Naive B cell (primary cell): ENCODE results near the gene DAB2IP. TPM values are rescaled to one million over a fixed set of nuclear protein-coding genes. Genes with fewer than 3 reads are reported as not detected.
A peak's percentile ranks its signal among the peaks of the same experiment; 100 is the strongest.

ENCODE experiments used
- ATAC-seq, 2 donors: fragments of 150-1000 bp; cut with Tn5 transposase; 2 replicates each; pipeline ENCODE4 v1.10.0; 2021; ENCODE audit warnings: low read depth in 2 of 2, mild to moderate bottlenecking in 2 of 2, moderate library complexity in 2 of 2
- DNase-seq: peaks from one replicate; pipeline ENCODE4 v3.0.0; 2022
- H3K27ac Mint-ChIP-seq, 6 donors: one replicate each; pipeline ENCODE4 v1.8.0; 2020 to 2022; ENCODE audit warnings: mild to moderate bottlenecking in 6 of 6, mixed read lengths in 6 of 6, moderate library complexity in 5 of 6, inconsistent platforms in 2 of 6
- H3K27me3 Mint-ChIP-seq, 3 donors: one replicate each; pipeline ENCODE4 v1.8.0; 2021 to 2022; ENCODE audit warnings: mixed read lengths in 3 of 3, mild to moderate bottlenecking in 1 of 3
- H3K36me3 Mint-ChIP-seq, 2 donors: one replicate each; pipeline ENCODE4 v1.8.0; 2020 to 2022; ENCODE audit warnings: mixed read lengths in 2 of 2, inconsistent platforms in 1 of 2, mild to moderate bottlenecking in 1 of 2
- H3K4me1 Mint-ChIP-seq, 3 donors: one replicate each; pipeline ENCODE4 v1.8.0; 2020 to 2022; ENCODE audit warnings: mixed read lengths in 3 of 3, inconsistent platforms in 1 of 3, mild to moderate bottlenecking in 1 of 3, moderate library complexity in 1 of 3
- H3K4me3 Mint-ChIP-seq, 8 donors: one replicate each; pipeline ENCODE4 v1.8.0; 2020 to 2022; ENCODE audit warnings: mild to moderate bottlenecking in 8 of 8, mixed read lengths in 8 of 8, moderate library complexity in 8 of 8, inconsistent platforms in 2 of 8
- H3K9me3 Mint-ChIP-seq, 7 donors: one replicate each; pipeline ENCODE4 v1.8.0; 2020 to 2022; ENCODE audit warnings: mixed read lengths in 7 of 7, mild to moderate bottlenecking in 5 of 7, inconsistent platforms in 2 of 7, moderate library complexity in 1 of 7
- polyA plus RNA-seq, 6 donors: library from polyadenylated mRNA; unstranded; fragments of 300-500 nt; fragmentation: Illumina TruSeq; gene quantifications; one replicate each; pipeline ENCODE4 v1.2.3, GENCODE V29; 2021; ENCODE audit warnings: low read depth in 6 of 6

The DAB2IP gene
- polyA plus RNA-seq, 6 donors from 2014 or later: not detected

DNA sequence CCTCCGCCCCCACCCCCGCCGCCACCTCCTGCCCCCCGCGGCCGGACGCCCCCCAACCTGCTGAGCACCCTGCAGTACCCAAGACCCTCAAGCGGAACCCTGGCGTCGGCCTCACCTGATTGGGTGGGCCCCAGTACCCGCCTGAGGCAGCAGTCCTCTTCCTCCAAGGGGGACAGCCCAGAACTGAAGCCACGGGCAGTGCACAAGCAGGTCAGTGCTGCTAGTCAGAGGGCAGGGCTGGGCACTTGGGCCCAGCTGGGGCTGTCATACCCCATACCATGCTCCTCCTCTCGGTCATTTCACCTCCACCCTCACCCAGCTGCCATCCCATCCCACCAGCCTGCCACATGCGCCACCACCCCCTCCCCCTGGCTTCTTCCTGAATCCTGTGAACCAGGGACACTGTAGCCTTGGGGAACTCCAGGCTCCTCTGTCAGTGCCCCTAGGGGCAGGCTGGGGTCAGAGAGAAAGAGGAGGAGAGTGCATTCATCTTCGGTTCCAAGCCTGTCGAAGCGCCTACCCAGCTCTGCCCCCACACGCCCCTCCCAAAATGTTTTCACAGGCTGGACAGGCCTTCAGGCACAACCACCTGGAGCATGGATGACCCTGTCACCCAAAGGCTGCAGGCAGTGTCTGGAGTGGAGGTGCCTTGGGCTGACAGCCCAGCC is 122.0 kb downstream of the DAB2IP start:
- H3K27me3 Mint-ChIP-seq: peaks cover 0 to 6% (median 0%) of the 10 kb centered on the region in 3 donors
- no peak overlapping the region for H3K27ac Mint-ChIP-seq

DNA sequence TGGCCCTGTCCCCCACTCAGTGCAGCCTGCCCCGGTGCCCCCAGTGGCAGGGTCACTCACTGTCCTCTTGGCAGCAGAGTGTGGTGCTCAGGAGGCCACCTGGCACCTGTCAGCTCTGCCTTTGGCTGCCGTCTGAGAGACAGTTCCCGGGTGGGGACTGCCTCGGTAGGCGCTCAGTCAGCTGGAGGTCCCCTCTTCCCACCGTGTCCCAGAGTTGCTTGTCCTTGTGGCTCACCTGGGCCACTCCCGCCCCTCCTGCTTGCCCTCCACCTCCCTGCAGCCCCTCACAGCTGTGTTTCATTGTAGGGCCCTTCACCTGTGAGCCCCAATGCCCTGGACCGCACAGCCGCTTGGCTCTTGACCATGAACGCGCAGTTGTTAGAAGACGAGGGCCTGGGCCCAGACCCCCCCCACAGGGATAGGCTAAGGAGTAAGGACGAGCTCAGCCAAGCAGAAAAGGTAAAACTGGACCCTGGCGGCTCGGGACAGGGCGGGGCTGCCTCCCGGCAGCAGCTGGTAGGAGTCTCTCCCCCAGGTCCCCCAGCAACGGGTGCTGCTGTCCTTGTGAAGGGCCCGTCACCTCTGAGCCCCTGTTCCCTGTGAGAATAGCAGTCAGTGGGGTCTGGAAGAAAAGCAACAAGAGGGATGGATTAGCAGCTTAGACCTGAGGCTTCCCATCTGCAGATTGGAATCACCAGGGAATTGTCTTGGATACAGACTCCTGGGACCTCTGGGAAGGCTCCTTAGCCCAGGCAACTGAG is 122.7 kb downstream of the DAB2IP start:
- H3K36me3 Mint-ChIP-seq: peaks cover 0 to 11% of the 10 kb centered on the region in 2 donors
- no peak overlapping the region for H3K27ac Mint-ChIP-seq
- DNase-seq (no peak), ATAC-seq (no peak)
- H3K27me3 Mint-ChIP-seq: peaks cover 0 to 6% (median 0%) of the 10 kb centered on the region in 3 donors
- no peak overlapping the region for H3K4me3 Mint-ChIP-seq
- peaks cover 0 to 5% (median 0%) of the 10 kb centered on the region in 3 donors for H3K4me1 Mint-ChIP-seq
- H3K9me3 Mint-ChIP-seq: peaks cover 0 to 14% (median 7%) of the 10 kb centered on the region in 7 donors

More for the DNA sequence above, 122.0 kb downstream of the DAB2IP start:
- DNase-seq (no peak), ATAC-seq (no peak)
- peaks cover 0 to 4% of the 10 kb centered on the region in 2 donors for H3K36me3 Mint-ChIP-seq
- peaks cover 0 to 7% (median 2%) of the 10 kb centered on the region in 7 donors for H3K9me3 Mint-ChIP-seq
- peaks cover 0 to 5% (median 0%) of the 10 kb centered on the region in 3 donors for H3K4me1 Mint-ChIP-seq
- no peak overlapping the region for H3K4me3 Mint-ChIP-seq

DNA sequence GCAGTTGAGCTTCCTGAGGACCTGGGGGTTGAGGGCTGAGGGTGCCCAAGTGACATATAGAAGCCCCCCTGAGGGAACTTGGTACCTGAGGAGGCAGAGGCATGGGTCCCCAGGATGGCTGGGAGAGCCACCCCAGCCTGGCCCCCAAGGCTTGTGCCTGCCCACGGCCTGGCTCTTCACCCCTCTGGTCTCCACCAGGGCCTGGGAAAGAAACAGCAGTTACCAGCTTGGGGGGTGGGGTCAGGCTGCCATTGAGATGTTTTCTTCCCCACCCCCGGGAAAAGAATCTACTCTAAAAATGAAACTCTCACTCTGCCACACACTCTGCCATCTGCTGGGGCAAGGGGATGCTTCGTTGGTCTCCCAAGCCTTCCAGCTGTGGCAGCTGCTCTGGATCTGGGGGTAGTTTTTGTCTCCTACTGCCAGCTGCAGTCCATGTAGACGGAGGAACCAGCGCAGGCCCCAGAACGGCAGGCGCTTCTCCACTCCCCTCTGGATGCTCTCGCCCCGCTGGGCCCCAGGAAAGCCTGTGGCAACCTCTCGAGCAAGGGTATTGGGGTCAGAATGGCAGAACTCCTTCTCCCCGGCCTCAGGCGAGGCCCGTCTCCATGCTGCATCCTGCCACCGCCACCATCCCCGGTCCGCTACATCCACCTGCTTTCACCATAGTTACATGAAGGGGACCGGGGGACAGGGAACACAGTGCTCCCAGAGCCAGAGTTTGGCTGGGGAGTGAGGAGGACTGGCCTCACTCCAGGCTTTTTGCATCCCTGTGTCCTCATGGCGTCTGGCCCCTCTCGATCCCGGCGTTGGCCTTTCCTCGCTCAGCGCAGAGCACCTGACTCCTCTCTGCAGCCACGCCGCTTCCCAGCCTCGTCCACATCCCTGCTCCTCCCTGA is 123.5 kb downstream of the DAB2IP start:
- no peak for DNase-seq
- H3K27ac Mint-ChIP-seq: no peak overlapping the region
- peaks cover 0 to 5% (median 0%) of the 10 kb centered on the region in 3 donors for H3K4me1 Mint-ChIP-seq
- H3K4me3 Mint-ChIP-seq: no peak overlapping the region
- ATAC-seq: no peak
- H3K27me3 Mint-ChIP-seq: peaks cover 0 to 6% (median 0%) of the 10 kb centered on the region in 3 donors
- peaks cover 0 to 13% of the 10 kb centered on the region in 2 donors for H3K36me3 Mint-ChIP-seq
- H3K9me3 Mint-ChIP-seq: peaks cover 0 to 18% (median 7%) of the 10 kb centered on the region in 7 donors

DNA sequence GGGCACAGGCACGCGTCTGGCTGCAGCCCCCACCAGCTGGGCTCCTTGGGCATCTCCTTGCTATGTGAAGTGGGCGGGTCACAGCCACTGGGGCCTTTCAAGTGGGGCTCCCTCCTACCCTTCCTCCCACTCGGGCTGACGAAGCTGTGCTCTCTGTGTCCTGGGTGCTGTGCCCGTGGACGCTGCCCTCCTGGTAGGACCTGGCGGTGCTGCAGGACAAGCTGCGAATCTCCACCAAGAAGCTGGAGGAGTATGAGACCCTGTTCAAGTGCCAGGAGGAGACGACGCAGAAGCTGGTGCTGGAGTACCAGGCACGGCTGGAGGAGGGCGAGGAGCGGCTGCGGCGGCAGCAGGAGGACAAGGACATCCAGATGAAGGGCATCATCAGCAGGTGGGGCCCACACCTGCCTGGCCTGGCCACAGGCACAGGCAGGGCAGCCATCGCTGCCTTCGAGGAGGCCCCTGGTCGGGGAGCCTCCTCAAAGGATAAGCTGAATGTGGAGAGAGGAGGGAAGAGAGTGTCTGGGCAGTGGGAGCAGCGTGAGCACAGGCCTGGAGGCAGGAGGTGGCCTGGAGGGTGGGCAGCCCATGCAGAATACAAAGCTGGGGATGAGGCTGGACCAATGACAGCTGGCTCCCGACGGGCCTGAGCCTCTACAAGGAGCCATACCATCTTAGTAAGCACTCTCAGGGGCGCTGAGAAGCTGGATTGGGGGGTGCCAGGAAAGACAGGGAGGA is 124.7 kb downstream of the DAB2IP start:
- Mint-ChIP-seq H3K36me3 (peaks cover 0 to 13% of the 10 kb centered on the region in 2 donors), H3K27ac (no peak overlapping the region), H3K4me3 (no peak overlapping the region), H3K4me1 (peaks cover 0 to 5% (median 0%) of the 10 kb centered on the region in 3 donors), H3K27me3 (peaks cover 0 to 7% (median 6%) of the 10 kb centered on the region in 3 donors), H3K9me3 (peaks cover 0 to 18% (median 7%) of the 10 kb centered on the region in 7 donors)
- DNase-seq (no peak), ATAC-seq (no peak)

DNA sequence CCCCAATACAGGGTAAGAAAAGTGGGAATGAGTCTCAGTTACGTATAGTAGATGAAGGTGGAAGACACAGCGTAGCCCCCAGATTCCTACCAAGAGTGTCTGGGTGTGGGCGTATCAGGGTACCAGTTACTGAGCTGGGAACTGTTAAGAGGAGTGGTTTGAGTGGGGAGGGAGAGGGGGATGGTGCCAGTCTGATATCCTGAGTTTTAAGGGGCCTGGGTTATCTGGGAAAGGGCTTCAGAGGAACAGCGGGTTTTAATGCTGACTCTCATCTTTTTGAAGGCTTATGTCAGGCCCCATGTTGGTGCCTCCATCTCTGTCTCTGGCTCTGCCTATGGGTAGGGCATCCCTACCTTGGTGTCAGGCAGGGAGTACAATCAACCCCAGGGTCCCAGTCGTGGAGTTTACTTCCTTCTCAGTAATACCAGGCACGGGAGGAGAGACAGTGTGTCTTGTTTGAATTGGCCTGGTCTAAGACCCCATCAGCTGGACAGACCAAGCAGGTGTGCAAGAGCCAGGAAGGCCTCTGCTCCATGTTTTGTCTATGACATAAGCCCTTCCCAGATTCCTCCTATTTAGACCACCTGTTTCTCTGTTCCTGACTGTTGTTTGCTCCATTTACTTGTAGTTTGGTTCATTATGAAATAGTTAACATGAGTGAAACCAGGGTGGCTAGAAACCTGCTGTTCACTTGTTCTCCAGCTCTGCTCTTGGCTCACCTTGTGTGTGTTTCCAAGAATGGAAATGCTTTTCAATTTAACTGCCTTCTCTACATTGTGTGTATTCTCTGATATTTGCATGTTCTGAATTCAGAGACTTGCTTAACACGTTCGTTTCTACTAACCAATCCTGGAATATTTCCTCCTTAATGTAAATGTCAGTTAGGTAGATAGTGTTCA is 125.6 kb downstream of the DAB2IP start:
- ATAC-seq: no peak
- DNase-seq: no peak

DNA sequence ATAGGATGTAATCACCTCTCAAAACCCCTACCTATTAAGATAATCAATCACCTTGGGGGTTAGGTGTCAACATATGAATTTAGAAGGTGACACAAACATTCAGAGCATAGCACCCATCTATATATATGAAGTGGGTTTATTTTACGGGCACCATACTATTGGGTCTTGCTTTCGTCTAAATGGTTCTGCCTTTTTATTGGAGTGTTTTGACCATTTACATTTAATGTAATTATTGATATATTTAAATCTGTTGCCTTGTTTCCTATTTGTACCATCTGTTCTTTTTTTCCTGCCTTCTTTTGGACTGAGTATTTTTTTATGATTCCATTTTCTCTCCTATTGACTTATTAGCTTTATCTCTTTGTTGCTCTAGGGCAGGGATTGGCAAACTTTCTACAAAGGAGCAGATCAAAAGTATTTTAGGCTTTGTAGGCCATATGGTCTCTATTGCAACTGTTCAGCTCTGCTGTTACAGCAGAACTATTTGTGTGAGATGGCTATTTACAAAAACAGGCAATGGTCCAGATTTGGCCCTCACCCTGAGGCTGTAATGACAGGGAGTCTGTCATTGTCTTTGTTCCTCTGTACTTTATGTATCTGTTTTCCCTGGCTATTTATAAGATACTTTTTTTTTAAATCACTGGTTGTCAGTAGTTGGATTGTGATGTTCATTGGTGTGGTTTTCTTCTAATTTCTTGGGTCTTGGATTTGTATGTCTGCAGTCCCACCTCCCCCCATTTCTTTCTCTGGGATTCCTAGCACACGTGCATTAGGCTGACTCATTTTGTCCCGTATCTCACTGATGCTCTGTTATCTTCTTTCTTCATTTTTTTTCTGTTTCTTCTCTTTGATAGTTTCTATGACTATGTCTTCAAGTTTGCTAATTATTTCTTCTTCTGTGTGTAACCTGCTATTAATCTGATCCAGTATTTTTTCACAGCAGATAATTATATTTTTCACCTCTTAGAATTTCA is 127.1 kb downstream of the DAB2IP start:
- H3K9me3 Mint-ChIP-seq: peaks cover 0 to 18% (median 7%) of the 10 kb centered on the region in 7 donors
- no peak for ATAC-seq
- H3K27me3 Mint-ChIP-seq: peaks cover 0 to 10% (median 6%) of the 10 kb centered on the region in 3 donors
- H3K36me3 Mint-ChIP-seq: peaks cover 0 to 13% of the 10 kb centered on the region in 2 donors
- H3K4me1 Mint-ChIP-seq: peaks cover 0 to 5% (median 0%) of the 10 kb centered on the region in 3 donors
- DNase-seq: no peak
- H3K27ac Mint-ChIP-seq: no peak overlapping the region
- no peak overlapping the region for H3K4me3 Mint-ChIP-seq

More for the DNA sequence above, 125.6 kb downstream of the DAB2IP start:
- Mint-ChIP-seq H3K27ac (peak overlapping the region in 1 of 6 donors; percentile 71), H3K9me3 (peaks cover 0 to 18% (median 7%) of the 10 kb centered on the region in 7 donors), H3K36me3 (peaks cover 0 to 13% of the 10 kb centered on the region in 2 donors), H3K27me3 (peaks cover 0 to 10% (median 6%) of the 10 kb centered on the region in 3 donors), H3K4me3 (no peak overlapping the region), H3K4me1 (peaks cover 0 to 5% (median 0%) of the 10 kb centered on the region in 3 donors)

DNA sequence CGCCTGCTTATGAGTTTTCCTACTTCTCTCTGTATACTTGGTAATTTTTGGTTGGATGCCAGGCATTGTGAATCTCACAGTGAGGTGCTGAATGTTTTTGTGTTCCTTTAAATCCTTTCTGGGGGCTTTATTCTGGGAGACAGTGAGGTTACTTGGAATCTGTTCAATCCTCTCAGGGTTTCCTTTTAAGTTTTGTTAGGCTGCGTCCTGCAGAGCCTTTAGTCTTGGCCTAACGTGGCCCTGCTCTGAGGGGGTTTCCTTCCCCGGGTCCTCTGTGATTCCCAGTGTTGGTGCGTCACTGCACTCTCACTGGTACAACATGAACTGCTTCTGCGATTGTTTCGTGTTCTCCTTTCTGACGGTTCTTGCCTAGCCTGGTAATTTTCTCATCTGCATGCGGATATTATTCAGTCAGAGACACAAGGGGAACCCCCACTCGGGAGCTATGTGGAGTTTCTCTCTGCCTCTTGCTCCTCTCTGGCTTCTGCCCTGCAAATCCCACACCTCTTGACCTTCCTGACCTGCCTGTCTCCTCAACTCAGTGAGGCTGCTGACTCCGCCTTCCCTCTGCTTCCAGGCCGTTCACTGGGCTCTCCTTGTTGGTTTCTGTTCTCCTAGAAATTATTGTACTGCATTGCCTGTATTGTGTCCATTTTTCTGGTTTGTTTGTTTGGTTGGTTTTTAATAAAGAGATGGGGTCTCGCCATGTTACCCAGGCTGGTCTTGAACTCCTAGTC is 128.1 kb downstream of the DAB2IP start:
- DNase-seq (no peak), ATAC-seq (no peak)
- Mint-ChIP-seq H3K4me3 (no peak overlapping the region), H3K4me1 (peaks cover 0 to 5% (median 0%) of the 10 kb centered on the region in 3 donors), H3K27ac (no peak overlapping the region), H3K27me3 (peaks cover 0 to 10% (median 6%) of the 10 kb centered on the region in 3 donors), H3K36me3 (peaks cover 0 to 13% of the 10 kb centered on the region in 2 donors), H3K9me3 (peaks cover 0 to 18% (median 7%) of the 10 kb centered on the region in 7 donors)

DNA sequence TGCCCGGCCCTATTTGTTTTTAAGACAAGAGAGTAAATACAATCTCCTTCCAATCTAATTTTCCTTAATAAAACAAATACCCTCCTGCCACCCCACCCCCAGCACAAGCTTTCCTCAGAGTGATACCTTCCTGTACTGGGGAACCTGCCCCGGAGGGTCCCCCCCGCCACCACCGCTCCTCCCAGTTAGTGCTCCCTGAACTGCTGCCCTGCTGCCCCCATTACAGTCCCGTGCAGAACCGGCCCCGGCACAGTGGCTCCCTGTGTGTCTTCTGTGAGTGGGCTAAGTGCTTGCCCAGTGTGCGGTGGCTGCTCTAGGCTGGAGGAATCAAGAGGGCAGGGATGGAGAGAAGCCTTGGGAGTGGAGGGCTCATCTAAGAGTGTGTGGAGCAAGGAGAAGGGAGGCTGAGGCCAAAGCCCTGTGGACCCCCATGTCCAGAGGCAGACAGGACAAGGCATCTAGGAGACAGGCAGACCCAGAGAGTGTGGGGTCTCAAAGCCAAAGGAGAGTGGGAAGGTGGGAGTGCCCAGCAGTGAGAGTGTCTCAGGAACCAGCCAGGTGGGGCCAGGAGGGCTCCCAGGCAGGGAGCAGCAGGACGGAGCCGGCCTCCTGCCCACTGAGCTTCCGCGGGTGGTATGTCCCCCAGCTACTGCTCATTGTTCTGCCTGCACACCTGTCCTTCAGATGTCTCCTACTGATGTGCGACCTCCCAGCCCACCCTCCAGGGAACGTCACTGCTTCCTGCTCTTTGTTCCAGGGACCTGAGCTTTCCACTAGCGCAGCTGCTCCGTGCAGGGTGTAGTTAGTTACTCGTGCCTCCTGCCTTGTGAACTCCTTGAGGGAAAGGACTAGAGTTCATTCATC is 129.0 kb downstream of the DAB2IP start:
- Mint-ChIP-seq H3K4me3 (peak overlapping the region in 2 of 8 donors; percentile 16 to 49), H3K27ac (peak overlapping the region in 2 of 6 donors; percentile 54 to 72), H3K27me3 (peaks cover 0 to 10% (median 6%) of the 10 kb centered on the region in 3 donors), H3K9me3 (peaks cover 0 to 18% (median 7%) of the 10 kb centered on the region in 7 donors), H3K4me1 (peaks cover 0 to 4% (median 0%) of the 10 kb centered on the region in 3 donors), H3K36me3 (peaks cover 0 to 13% of the 10 kb centered on the region in 2 donors)
- ATAC-seq: no peak
- DNase-seq: no peak

DNA sequence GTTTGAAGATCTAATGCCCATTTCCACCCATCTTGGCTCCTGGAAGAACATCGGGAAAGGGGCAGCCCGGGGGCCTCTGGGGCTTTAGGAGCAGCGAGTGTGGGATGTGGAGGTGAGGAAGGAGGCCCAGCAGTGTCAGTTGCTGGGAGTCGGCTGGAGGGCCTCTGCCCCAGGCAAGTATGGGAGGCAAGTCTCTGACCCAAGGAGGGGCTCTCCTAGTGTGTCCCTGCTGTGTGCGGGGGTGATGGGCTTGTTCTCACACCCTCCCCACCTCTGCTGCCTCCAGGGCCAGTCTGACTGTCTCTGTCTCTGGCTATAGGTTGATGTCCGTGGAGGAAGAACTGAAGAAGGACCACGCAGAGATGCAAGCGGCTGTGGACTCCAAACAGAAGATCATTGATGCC is 129.7 kb downstream of the DAB2IP start:
- Mint-ChIP-seq H3K27ac (no peak overlapping the region), H3K36me3 (peaks cover 0 to 13% of the 10 kb centered on the region in 2 donors), H3K4me3 (no peak overlapping the region), H3K4me1 (no peaks in the 10 kb centered on the region), H3K9me3 (peaks cover 0 to 18% (median 7%) of the 10 kb centered on the region in 7 donors), H3K27me3 (peaks cover 0 to 10% (median 6%) of the 10 kb centered on the region in 3 donors)
- no peak for ATAC-seq
- no peak for DNase-seq
